GM18951 (cell line): ENCODE data around the gene COL4A5.

Source experiments
- POLR2A ChIP-seq: IDR thresholded peaks from 4 replicates; pipeline ENCODE4 v1.6.1; 2011; ENCODE audit warnings: mild to moderate bottlenecking; ENCODE audit not compliant: insufficient read length, insufficient read depth; ENCODE audit errors: extremely low read depth
- in situ Hi-C: fragments of 300-500 bp; cut with MboI; formaldehyde crosslinking; loops from one replicate; pipeline ENCODE4 v1.12.0; 2022; ENCODE audit warnings: low sequenced_read_pairs, mixed read lengths, inconsistent platforms; ENCODE audit not compliant: unreplicated experiment

Gene COL4A5

DNA sequence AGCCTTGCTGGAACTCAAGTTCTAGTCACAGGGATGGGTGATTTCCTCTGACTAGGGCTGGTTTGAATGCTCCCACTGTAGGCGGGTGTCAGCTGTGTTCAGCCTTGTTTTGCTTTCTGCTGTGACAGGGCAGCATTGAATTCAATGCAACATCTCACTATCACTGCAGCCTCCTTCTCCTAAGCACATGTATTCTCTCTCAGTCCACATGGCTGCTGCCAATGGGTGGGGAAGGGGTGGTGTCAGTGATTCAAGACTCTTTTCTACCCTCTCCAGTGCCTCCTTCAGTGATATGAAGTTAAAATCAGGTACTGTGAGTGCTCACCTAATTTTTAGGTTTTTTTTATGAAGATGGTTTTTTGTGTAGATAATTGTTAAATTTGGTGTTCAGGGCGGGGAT, 46.3 kb downstream of the COL4A5 start:
- in situ Hi-C loops: no loop called here
- TF ChIP-seq POLR2A: no peak

GRCh38 chrX:108494406-108495090, 54.9 kb downstream of the COL4A5 start:
- in situ Hi-C loops: no loop called here
- TF ChIP-seq POLR2A: no peak

- no peak for TF ChIP-seq POLR2A
- in situ Hi-C loops: no loop called here
Measured at GRCh38 chrX:108511721-108512120, 72.1 kb downstream of the COL4A5 start.

DNA sequence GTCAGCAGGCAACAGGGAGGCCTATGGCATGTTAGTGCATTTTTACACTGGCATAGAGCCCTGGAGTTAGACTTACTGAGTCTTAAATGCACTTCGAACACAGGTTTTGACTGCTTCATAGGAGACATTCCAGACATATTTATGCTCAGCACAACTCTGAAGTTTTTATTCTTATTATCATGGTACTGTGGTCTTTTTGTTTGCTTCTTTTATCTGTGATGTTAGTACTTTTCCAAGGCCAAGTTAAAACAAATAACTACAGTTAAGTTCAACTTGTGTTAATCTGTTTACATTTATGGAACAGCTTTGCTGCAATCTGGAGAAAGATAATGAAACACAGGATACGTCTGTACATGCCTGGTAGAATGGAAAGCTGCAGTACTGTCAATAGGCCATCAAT, 76.5 kb downstream of the COL4A5 start:
- no peak for TF ChIP-seq POLR2A
- in situ Hi-C loops: no loop called here

GRCh38 chrX:108527724-108528123, 88.1 kb downstream of the COL4A5 start:
- no peak for TF ChIP-seq POLR2A
- in situ Hi-C loops: loop anchor here (25.0 kb wide), 1 partner anchor 315 kb away; no protein-coding TSS in a partner anchor

- TF ChIP-seq POLR2A: no peak
- in situ Hi-C loops: loop anchor here (25.0 kb wide), 1 partner anchor 325 kb away; no protein-coding TSS in a partner anchor
Measured at GRCh38 chrX:108537005-108537404, 97.4 kb downstream of the COL4A5 start.

- in situ Hi-C loops: loop anchor here (25.0 kb wide), 1 partner anchor 329 kb away; no protein-coding TSS in a partner anchor
- no peak for TF ChIP-seq POLR2A
Measured at GRCh38 chrX:108541286-108541685, 101.6 kb downstream of the COL4A5 start.

DNA sequence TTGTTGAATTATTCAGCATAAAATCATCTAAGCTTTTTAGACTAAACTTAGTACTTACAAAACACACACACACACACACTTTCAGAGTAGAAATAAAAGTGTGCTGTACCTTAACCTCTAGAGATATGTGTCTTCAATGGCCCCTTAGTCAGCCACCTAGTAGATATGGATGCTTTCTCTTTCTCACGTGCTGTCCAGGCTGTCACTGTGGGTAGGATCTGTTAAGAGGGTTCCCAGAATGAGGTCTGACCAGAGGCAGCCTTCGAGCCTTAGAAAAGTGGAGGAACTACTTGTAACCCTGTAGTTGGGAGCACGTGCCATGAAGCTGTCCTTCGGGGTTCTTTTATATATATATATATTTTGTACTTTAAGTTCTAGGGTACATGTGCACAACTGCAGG, 117.9 kb downstream of the COL4A5 start:
- no peak for TF ChIP-seq POLR2A

GRCh38 chrX:108558217-108558616, 118.6 kb downstream of the COL4A5 start:
- TF ChIP-seq POLR2A: no peak
- in situ Hi-C loops: no loop called here

More for the DNA sequence above, 117.9 kb downstream of the COL4A5 start:
- in situ Hi-C loops: no loop called here

GRCh38 chrX:108573136-108573535, 133.5 kb downstream of the COL4A5 start:
- TF ChIP-seq POLR2A: no peak

GRCh38 chrX:108582151-108582550, 142.5 kb downstream of the COL4A5 start:
- no peak for TF ChIP-seq POLR2A

More at GRCh38 chrX:108573136-108573535, 133.5 kb downstream of the COL4A5 start:
- in situ Hi-C loops: no loop called here

DNA sequence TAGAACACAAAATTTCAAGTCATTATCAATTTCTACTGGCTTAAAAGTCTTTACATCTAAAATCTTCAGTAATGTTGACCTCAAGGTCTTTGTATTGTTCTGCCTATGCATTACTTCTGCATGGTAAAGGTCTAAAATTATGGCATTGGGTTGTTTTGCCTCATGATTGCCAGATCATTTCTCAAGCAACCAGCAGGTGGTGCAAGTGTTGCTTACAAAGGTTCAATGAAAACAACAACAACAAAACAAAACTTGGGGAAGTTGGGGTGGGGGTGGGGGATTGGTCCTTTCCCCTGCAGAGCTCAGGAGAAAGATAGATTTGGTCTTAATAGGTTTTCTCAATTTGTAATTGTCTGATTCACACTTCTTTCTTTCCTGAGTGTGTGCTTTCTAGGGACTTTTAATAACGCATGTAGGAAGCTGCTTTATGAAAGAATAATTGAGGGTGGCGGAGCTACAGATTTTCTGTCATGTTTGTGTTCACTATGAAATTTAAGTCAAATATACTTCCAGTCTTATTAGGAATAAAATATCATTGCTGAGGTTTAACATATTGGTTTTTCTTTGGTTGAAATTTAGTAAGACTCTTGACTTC, 145.1 kb downstream of the COL4A5 start:
- in situ Hi-C loops: no loop called here
- TF ChIP-seq POLR2A: no peak

More at GRCh38 chrX:108582151-108582550, 142.5 kb downstream of the COL4A5 start:
- in situ Hi-C loops: no loop called here

GRCh38 chrX:108590496-108590895, 150.9 kb downstream of the COL4A5 start:
- TF ChIP-seq POLR2A: no peak
- in situ Hi-C loops: no loop called here

DNA sequence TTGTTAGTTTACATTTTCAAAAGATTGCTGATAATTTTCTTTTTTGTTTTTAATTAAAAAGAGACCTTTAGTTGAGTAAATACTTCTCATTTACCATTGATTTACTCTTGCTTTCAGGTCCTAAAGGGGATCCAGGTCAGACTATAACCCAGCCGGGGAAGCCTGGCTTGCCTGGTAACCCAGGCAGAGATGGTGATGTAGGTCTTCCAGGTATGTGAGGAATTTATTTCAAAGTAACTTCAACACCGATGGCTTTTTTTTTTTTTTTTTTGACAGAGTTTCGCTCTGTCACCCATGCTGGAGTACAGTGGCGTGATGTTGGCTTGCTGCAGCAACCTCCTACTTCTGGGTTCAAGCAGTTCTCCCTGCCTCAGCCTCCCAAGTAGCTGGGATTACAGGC, 161.6 kb downstream of the COL4A5 start:
- in situ Hi-C loops: no loop called here
- TF ChIP-seq POLR2A: no peak
